22Rv1 (cell line): ENCODE data around the gene KCNIP4.

Source experiments
- ZFX ChIP-seq: fragments of 450-650 bp; IDR thresholded peaks from 2 replicates; pipeline ENCODE4 v1.6.1; 2017; ENCODE audit warnings: antibody characterized with exemption, borderline replicate concordance
- TF ChIP-seq, protein P1 (sequence below): fragments of 450-650 bp; IDR thresholded peaks from 2 replicates; pipeline ENCODE4 v1.5.1; 2017; ENCODE audit warnings: mild to moderate bottlenecking

DNA sequence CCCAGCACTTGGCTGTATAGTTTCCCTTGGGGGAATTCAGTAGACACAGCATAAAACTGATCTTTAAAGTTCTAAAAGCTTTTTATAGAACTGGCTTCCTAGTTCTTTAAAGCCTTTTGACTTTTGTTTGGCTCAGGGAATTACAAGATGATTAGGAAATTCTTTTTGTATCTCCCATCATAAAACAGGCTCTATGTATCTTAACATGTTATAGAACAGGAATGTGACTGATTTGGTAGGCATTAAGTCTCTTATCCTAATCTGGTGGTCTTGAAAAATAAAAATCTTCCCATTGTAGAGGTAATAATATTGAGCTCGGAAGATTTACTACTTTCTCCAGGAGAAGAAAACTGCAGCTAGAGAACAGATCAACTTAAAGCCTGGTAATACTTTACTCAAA is 262.7 kb downstream of the KCNIP4 start:
- TF ChIP-seq, protein P1, sequence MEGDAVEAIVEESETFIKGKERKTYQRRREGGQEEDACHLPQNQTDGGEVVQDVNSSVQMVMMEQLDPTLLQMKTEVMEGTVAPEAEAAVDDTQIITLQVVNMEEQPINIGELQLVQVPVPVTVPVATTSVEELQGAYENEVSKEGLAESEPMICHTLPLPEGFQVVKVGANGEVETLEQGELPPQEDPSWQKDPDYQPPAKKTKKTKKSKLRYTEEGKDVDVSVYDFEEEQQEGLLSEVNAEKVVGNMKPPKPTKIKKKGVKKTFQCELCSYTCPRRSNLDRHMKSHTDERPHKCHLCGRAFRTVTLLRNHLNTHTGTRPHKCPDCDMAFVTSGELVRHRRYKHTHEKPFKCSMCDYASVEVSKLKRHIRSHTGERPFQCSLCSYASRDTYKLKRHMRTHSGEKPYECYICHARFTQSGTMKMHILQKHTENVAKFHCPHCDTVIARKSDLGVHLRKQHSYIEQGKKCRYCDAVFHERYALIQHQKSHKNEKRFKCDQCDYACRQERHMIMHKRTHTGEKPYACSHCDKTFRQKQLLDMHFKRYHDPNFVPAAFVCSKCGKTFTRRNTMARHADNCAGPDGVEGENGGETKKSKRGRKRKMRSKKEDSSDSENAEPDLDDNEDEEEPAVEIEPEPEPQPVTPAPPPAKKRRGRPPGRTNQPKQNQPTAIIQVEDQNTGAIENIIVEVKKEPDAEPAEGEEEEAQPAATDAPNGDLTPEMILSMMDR, result no peak
- TF ChIP-seq ZFX, result no peak
